ENCODE results near the gene SSX2IP.

DNA sequence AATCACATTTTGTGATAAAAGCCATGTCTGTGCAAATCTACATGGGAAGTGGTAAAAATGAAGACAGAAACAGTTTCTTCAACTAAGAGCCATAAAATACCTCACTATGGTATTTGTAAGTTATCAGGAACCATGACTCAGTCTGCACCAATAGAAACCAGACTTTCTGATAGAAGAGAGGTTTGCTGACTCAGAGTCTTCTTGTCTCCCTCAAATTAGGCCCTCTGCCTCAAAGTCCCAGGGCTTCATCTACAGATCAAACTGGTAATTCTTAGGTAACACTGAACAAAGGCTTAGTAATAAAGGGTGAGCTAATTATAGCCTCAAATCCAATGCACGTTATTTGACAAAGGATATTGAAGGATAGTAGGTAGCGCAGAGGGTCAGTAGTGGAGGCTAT, 30.9 kb upstream of the SSX2IP start:
- no peak for TF ChIP-seq EP300 (IDR thresholded peaks at IDR 0.05)
- TF ChIP-seq POLR2A (IDR thresholded peaks at IDR 0.05) = no peak
- TF ChIP-seq, protein P1, sequence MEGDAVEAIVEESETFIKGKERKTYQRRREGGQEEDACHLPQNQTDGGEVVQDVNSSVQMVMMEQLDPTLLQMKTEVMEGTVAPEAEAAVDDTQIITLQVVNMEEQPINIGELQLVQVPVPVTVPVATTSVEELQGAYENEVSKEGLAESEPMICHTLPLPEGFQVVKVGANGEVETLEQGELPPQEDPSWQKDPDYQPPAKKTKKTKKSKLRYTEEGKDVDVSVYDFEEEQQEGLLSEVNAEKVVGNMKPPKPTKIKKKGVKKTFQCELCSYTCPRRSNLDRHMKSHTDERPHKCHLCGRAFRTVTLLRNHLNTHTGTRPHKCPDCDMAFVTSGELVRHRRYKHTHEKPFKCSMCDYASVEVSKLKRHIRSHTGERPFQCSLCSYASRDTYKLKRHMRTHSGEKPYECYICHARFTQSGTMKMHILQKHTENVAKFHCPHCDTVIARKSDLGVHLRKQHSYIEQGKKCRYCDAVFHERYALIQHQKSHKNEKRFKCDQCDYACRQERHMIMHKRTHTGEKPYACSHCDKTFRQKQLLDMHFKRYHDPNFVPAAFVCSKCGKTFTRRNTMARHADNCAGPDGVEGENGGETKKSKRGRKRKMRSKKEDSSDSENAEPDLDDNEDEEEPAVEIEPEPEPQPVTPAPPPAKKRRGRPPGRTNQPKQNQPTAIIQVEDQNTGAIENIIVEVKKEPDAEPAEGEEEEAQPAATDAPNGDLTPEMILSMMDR (IDR thresholded peaks at IDR 0.05) = no peak
- TF ChIP-seq POLR2AphosphoS5 (IDR thresholded peaks at IDR 0.05) = no peak

Data from upper lobe of left lung (tissue), 4 donors.